Measurements from ENCODE around the gene ZNF598. TPM values are rescaled to one million over a fixed set of nuclear protein-coding genes. Genes with fewer than 3 reads are reported as not detected.
A peak's percentile ranks its signal among the peaks of the same experiment; 100 is the strongest.

The ZNF598 gene
- total and polyA plus RNA-seq, 10 of the 15 experiments (the other 5 are each of a cell fraction or from before 2014, with no cell fraction given) = 0.08 to 74.0 (median 14.4) TPM

DNA sequence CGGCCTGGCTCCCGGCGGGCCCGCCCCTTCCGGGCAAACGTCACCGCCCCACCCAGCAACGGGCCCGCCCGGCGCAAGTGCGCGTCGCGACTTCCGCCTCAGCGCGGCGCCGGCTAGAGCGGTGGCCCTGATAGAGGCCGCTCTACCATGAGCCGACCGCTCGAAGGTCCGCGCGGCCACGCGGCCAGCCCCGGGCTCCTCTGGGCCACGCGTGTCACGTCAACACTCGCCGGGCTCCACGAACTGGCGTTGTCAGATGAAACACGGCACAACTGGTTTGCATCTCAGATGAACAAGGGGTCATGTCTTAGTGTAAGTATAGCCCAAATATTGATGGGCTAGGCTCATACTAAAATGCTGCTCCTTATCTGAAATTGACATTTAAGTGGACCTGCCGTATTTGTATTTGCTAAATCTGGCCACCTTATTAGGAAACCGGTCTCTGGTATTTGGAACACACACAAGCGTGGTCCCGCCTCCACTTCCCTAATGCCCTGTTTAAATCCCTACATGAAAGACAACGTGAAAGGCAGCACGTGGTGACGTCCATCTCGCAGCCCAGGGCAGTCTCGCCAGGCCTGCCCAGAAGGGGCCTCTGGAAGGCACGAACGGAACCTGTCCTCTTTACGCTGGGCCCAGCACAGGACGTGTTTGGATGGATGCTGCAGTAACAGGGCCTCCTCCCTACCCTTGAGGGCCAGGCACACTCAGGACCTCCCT, at the start of gene ZNF598 (continued):
- TF ChIP-seq SMAD5 (IDR thresholded peaks at IDR 0.05; ENCODE audit: low read depth) = peak; percentile 47; the same call in 1 of the 2 replicates
- TF ChIP-seq, protein P1, sequence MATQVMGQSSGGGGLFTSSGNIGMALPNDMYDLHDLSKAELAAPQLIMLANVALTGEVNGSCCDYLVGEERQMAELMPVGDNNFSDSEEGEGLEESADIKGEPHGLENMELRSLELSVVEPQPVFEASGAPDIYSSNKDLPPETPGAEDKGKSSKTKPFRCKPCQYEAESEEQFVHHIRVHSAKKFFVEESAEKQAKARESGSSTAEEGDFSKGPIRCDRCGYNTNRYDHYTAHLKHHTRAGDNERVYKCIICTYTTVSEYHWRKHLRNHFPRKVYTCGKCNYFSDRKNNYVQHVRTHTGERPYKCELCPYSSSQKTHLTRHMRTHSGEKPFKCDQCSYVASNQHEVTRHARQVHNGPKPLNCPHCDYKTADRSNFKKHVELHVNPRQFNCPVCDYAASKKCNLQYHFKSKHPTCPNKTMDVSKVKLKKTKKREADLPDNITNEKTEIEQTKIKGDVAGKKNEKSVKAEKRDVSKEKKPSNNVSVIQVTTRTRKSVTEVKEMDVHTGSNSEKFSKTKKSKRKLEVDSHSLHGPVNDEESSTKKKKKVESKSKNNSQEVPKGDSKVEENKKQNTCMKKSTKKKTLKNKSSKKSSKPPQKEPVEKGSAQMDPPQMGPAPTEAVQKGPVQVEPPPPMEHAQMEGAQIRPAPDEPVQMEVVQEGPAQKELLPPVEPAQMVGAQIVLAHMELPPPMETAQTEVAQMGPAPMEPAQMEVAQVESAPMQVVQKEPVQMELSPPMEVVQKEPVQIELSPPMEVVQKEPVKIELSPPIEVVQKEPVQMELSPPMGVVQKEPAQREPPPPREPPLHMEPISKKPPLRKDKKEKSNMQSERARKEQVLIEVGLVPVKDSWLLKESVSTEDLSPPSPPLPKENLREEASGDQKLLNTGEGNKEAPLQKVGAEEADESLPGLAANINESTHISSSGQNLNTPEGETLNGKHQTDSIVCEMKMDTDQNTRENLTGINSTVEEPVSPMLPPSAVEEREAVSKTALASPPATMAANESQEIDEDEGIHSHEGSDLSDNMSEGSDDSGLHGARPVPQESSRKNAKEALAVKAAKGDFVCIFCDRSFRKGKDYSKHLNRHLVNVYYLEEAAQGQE (IDR thresholded peaks at IDR 0.05; ENCODE audit: low read depth, low read length) = no peak
- no peak for TF ChIP-seq CEBPB (IDR thresholded peaks at IDR 0.05; ENCODE audit: borderline replicate concordance in 1 of 2, low read depth in 2 of 2, low read length in 2 of 2)
- TF ChIP-seq NR2C1 (IDR thresholded peaks at IDR 0.05) = peak; percentile 69
- peak; percentile 87 for TF ChIP-seq CREB1 (IDR thresholded peaks at IDR 0.05; ENCODE audit: low read depth)
- TF ChIP-seq IRF4 (IDR thresholded peaks at IDR 0.05; ENCODE audit: low read depth, low read length) = no peak
- no peak for TF ChIP-seq TCF7 (IDR thresholded peaks at IDR 0.05; ENCODE audit: borderline replicate concordance)
- TF ChIP-seq, protein P2, sequence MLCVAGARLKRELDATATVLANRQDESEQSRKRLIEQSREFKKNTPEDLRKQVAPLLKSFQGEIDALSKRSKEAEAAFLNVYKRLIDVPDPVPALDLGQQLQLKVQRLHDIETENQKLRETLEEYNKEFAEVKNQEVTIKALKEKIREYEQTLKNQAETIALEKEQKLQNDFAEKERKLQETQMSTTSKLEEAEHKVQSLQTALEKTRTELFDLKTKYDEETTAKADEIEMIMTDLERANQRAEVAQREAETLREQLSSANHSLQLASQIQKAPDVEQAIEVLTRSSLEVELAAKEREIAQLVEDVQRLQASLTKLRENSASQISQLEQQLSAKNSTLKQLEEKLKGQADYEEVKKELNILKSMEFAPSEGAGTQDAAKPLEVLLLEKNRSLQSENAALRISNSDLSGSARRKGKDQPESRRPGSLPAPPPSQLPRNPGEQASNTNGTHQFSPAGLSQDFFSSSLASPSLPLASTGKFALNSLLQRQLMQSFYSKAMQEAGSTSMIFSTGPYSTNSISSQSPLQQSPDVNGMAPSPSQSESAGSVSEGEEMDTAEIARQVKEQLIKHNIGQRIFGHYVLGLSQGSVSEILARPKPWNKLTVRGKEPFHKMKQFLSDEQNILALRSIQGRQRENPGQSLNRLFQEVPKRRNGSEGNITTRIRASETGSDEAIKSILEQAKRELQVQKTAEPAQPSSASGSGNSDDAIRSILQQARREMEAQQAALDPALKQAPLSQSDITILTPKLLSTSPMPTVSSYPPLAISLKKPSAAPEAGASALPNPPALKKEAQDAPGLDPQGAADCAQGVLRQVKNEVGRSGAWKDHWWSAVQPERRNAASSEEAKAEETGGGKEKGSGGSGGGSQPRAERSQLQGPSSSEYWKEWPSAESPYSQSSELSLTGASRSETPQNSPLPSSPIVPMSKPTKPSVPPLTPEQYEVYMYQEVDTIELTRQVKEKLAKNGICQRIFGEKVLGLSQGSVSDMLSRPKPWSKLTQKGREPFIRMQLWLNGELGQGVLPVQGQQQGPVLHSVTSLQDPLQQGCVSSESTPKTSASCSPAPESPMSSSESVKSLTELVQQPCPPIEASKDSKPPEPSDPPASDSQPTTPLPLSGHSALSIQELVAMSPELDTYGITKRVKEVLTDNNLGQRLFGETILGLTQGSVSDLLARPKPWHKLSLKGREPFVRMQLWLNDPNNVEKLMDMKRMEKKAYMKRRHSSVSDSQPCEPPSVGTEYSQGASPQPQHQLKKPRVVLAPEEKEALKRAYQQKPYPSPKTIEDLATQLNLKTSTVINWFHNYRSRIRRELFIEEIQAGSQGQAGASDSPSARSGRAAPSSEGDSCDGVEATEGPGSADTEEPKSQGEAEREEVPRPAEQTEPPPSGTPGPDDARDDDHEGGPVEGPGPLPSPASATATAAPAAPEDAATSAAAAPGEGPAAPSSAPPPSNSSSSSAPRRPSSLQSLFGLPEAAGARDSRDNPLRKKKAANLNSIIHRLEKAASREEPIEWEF (IDR thresholded peaks at IDR 0.05; ENCODE audit: insufficient replicate concordance, low read depth, low read length) = no peak
- TF ChIP-seq NR2C2 (IDR thresholded peaks at IDR 0.05; ENCODE audit: borderline replicate concordance, control insufficient read depth, insufficient read length, low read depth) = no peak
- TF ChIP-seq WRNIP1 (IDR thresholded peaks at IDR 0.05; ENCODE audit: borderline replicate concordance, low read depth, low read length) = no peak
- TF ChIP-seq KLF5 (IDR thresholded peaks at IDR 0.05; ENCODE audit: partially characterized antibody) = no peak
- no peak for TF ChIP-seq ZNF217 (IDR thresholded peaks at IDR 0.05)
- no peak for TF ChIP-seq SREBF1 (IDR thresholded peaks at IDR 0.05; ENCODE audit: low read length)
- TF ChIP-seq BCL11A (IDR thresholded peaks at IDR 0.05; ENCODE audit: low read depth, low read length) = no peak
- TF ChIP-seq BACH1 (IDR thresholded peaks at IDR 0.05; ENCODE audit: borderline replicate concordance) = peak; percentile 67; the same call in 1 of the 2 replicates
- peak; percentile 51; the same call in 1 of the 2 replicates for TF ChIP-seq ZNF24 (IDR thresholded peaks at IDR 0.05)
- peak; percentile 77; the same call in 2 of the 3 replicates for TF ChIP-seq POU2F2 (IDR thresholded peaks at IDR 0.05; ENCODE audit: borderline replicate concordance, low read depth, low read length)
- peak; percentile 50 for TF ChIP-seq USF1 (IDR thresholded peaks at IDR 0.05; ENCODE audit: borderline replicate concordance, extremely low read length, insufficient read depth, low read depth, low read length)
